ENCODE data around the gene PRKCH. TPM values are rescaled to one million over a fixed set of nuclear protein-coding genes. Genes with fewer than 3 reads are reported as not detected.

PRKCH gene
- total RNA-seq, 1 experiment from 2014 or later = 10.3 TPM

- DNase-seq (ENCODE audit: low spot score) (no peak), ATAC-seq (no peak)
- ChIA-PET CTCF (interaction anchor here (0.5 kb wide), 1 partner anchor 203 kb away, joined by 6 read pairs; no protein-coding TSS in a partner anchor), POLR2A (no interaction called here)
- Mint-ChIP-seq H3K27me3 (ENCODE audit: low read depth) (no peaks in the 10 kb centered on the region), H3K4me1 (peaks cover 41% of the 10 kb centered on the region), H3K4me3 (no peak overlapping the region), H3K36me3 (no peaks in the 10 kb centered on the region), H3K9me3 (no peaks in the 10 kb centered on the region), H3K27ac (no peak overlapping the region)
- no peak for TF ChIP-seq ZNF423 (CRISPR knock-in tag; IDR thresholded peaks at IDR 0.05)
- TF ChIP-seq ZNF263 (CRISPR knock-in tag; IDR thresholded peaks at IDR 0.05; ENCODE audit: low read depth) = no peak
- no peak for TF ChIP-seq SMAD4 (CRISPR knock-in tag; IDR thresholded peaks at IDR 0.05)
- TF ChIP-seq ZBTB43 (CRISPR knock-in tag; IDR thresholded peaks at IDR 0.05) = no peak
- TF ChIP-seq PREB (CRISPR knock-in tag; IDR thresholded peaks at IDR 0.05; ENCODE audit: borderline replicate concordance) = no peak
- no peak for TF ChIP-seq E2F5 (CRISPR knock-in tag; IDR thresholded peaks at IDR 0.05)
- no peak for TF ChIP-seq ERG (CRISPR knock-in tag; IDR thresholded peaks at IDR 0.05)
Measured at GRCh38 chr14:61474701-61475100, 153.3 kb downstream of the PRKCH start.

GRCh38 chr14:61475316-61475715 is 153.9 kb downstream of the PRKCH start:
- CTCF ChIA-PET = interaction anchor here (0.9 to 2.7 kb wide), 4 partner anchors 15 to 287 kb away, joined by 3 to 6 read pairs (median 3); no protein-coding TSS in a partner anchor
- Mint-ChIP-seq H3K27ac (no peak overlapping the region), H3K27me3 (ENCODE audit: low read depth) (no peaks in the 10 kb centered on the region), H3K36me3 (no peaks in the 10 kb centered on the region), H3K4me3 (no peak overlapping the region), H3K9me3 (no peaks in the 10 kb centered on the region), H3K4me1 (peaks cover 40% of the 10 kb centered on the region)
- POLR2A ChIA-PET = no interaction called here
- ATAC-seq (no peak), DNase-seq (ENCODE audit: low spot score) (no peak)
- TF ChIP-seq GRHL2 (CRISPR knock-in tag; IDR thresholded peaks at IDR 0.05; ENCODE audit: insufficient replicate concordance, severe bottlenecking) = no peak
- no peak for TF ChIP-seq ELF4 (CRISPR knock-in tag; IDR thresholded peaks at IDR 0.05; ENCODE audit: low read depth)
- peak; percentile 54; the same call in 1 of the 2 replicates for TF ChIP-seq CTCF (IDR thresholded peaks at IDR 0.05)

- Mint-ChIP-seq H3K27ac (no peak overlapping the region), H3K4me3 (no peak overlapping the region), H3K36me3 (no peaks in the 10 kb centered on the region), H3K4me1 (peaks cover 35% of the 10 kb centered on the region), H3K27me3 (ENCODE audit: low read depth) (no peaks in the 10 kb centered on the region), H3K9me3 (no peaks in the 10 kb centered on the region)
- DNase-seq (ENCODE audit: low spot score) (no peak), ATAC-seq (no peak)
- ChIA-PET CTCF (interaction anchor here (0.5 to 2.7 kb wide), 6 partner anchors 14 to 360 kb away, joined by 3 to 6 read pairs (median 3); no protein-coding TSS in a partner anchor), POLR2A (no interaction called here)
- no peak for TF ChIP-seq E2F5 (CRISPR knock-in tag; IDR thresholded peaks at IDR 0.05)
- no peak for TF ChIP-seq SMAD4 (CRISPR knock-in tag; IDR thresholded peaks at IDR 0.05)
- TF ChIP-seq ZNF512 (CRISPR knock-in tag; IDR thresholded peaks at IDR 0.05; ENCODE audit: borderline replicate concordance) = no peak
- TF ChIP-seq JUN (CRISPR knock-in tag; IDR thresholded peaks at IDR 0.05) = no peak
- no peak for TF ChIP-seq AFF4 (CRISPR knock-in tag; IDR thresholded peaks at IDR 0.05; ENCODE audit: borderline replicate concordance)
Measured at GRCh38 chr14:61476105-61476753, 154.8 kb downstream of the PRKCH start.

Measured in WTC11 (cell line).